Naive B cell (primary cell): Measurements from ENCODE around the gene TRHDE. TPM values are rescaled to one million over a fixed set of nuclear protein-coding genes. Genes with fewer than 3 reads are reported as not detected.
A peak's percentile ranks its signal among the peaks of the same experiment; 100 is the strongest.

Experiments used
- ATAC-seq, 2 donors: fragments of 150-1000 bp; cut with Tn5 transposase; 2 replicates each; pipeline ENCODE4 v1.10.0; 2021; ENCODE audit warnings: low read depth in 2 of 2, mild to moderate bottlenecking in 2 of 2, moderate library complexity in 2 of 2
- DNase-seq: peaks from one replicate; pipeline ENCODE4 v3.0.0; 2022
- H3K27ac Mint-ChIP-seq, 6 donors: one replicate each; pipeline ENCODE4 v1.8.0; 2020 to 2022; ENCODE audit warnings: mild to moderate bottlenecking in 6 of 6, mixed read lengths in 6 of 6, moderate library complexity in 5 of 6, inconsistent platforms in 2 of 6
- H3K27me3 Mint-ChIP-seq, 3 donors: one replicate each; pipeline ENCODE4 v1.8.0; 2021 to 2022; ENCODE audit warnings: mixed read lengths in 3 of 3, mild to moderate bottlenecking in 1 of 3
- H3K36me3 Mint-ChIP-seq, 2 donors: one replicate each; pipeline ENCODE4 v1.8.0; 2020 to 2022; ENCODE audit warnings: mixed read lengths in 2 of 2, inconsistent platforms in 1 of 2, mild to moderate bottlenecking in 1 of 2
- H3K4me1 Mint-ChIP-seq, 3 donors: one replicate each; pipeline ENCODE4 v1.8.0; 2020 to 2022; ENCODE audit warnings: mixed read lengths in 3 of 3, inconsistent platforms in 1 of 3, mild to moderate bottlenecking in 1 of 3, moderate library complexity in 1 of 3
- H3K4me3 Mint-ChIP-seq, 8 donors: one replicate each; pipeline ENCODE4 v1.8.0; 2020 to 2022; ENCODE audit warnings: mild to moderate bottlenecking in 8 of 8, mixed read lengths in 8 of 8, moderate library complexity in 8 of 8, inconsistent platforms in 2 of 8
- H3K9me3 Mint-ChIP-seq, 7 donors: one replicate each; pipeline ENCODE4 v1.8.0; 2020 to 2022; ENCODE audit warnings: mixed read lengths in 7 of 7, mild to moderate bottlenecking in 5 of 7, inconsistent platforms in 2 of 7, moderate library complexity in 1 of 7
- polyA plus RNA-seq, 6 donors: library from polyadenylated mRNA; unstranded; fragments of 300-500 nt; fragmentation: Illumina TruSeq; gene quantifications; one replicate each; pipeline ENCODE4 v1.2.3, GENCODE V29; 2021; ENCODE audit warnings: low read depth in 6 of 6

TRHDE gene
- polyA plus RNA-seq, 6 donors from 2014 or later = not detected

GRCh38 chr12:72296389-72296788 lies 24.2 kb downstream of the TRHDE start:
- no peak for ATAC-seq
- DNase-seq = no peak
- peaks cover 0 to 8% (median 2%) of the 10 kb centered on the region in 7 donors for H3K9me3 Mint-ChIP-seq
- no peaks in the 10 kb centered on the region for H3K36me3 Mint-ChIP-seq
- no peaks in the 10 kb centered on the region for H3K27me3 Mint-ChIP-seq
- H3K4me1 Mint-ChIP-seq = no peaks in the 10 kb centered on the region
- H3K4me3 Mint-ChIP-seq = no peak overlapping the region
- no peak overlapping the region for H3K27ac Mint-ChIP-seq

GRCh38 chr12:72297666-72298065 lies 25.5 kb downstream of the TRHDE start:
- H3K4me1 Mint-ChIP-seq = no peaks in the 10 kb centered on the region
- no peak for ATAC-seq
- no peak overlapping the region for H3K27ac Mint-ChIP-seq
- DNase-seq = no peak
- H3K9me3 Mint-ChIP-seq = peaks cover 0 to 8% (median 2%) of the 10 kb centered on the region in 7 donors
- H3K4me3 Mint-ChIP-seq = no peak overlapping the region
- no peaks in the 10 kb centered on the region for H3K27me3 Mint-ChIP-seq
- no peaks in the 10 kb centered on the region for H3K36me3 Mint-ChIP-seq

- Mint-ChIP-seq H3K27me3 (no peaks in the 10 kb centered on the region), H3K27ac (no peak overlapping the region), H3K36me3 (no peaks in the 10 kb centered on the region), H3K9me3 (peaks cover 0 to 8% (median 2%) of the 10 kb centered on the region in 7 donors), H3K4me1 (no peaks in the 10 kb centered on the region), H3K4me3 (no peak overlapping the region)
- DNase-seq = no peak
- ATAC-seq = no peak
These were observed 28.6 kb downstream of the TRHDE start for GRCh38 chr12:72300728-72301127.

GRCh38 chr12:72304751-72305150 lies 32.6 kb downstream of the TRHDE start:
- no peaks in the 10 kb centered on the region for H3K4me1 Mint-ChIP-seq
- no peak overlapping the region for H3K27ac Mint-ChIP-seq
- no peak for DNase-seq
- no peaks in the 10 kb centered on the region for H3K27me3 Mint-ChIP-seq
- no peak overlapping the region for H3K4me3 Mint-ChIP-seq
- ATAC-seq = no peak
- peaks cover 0 to 4% (median 0%) of the 10 kb centered on the region in 7 donors for H3K9me3 Mint-ChIP-seq
- no peaks in the 10 kb centered on the region for H3K36me3 Mint-ChIP-seq

GRCh38 chr12:72307229-72307628 lies 35.1 kb downstream of the TRHDE start:
- no peak overlapping the region for H3K4me3 Mint-ChIP-seq
- peaks cover 0 to 4% (median 0%) of the 10 kb centered on the region in 7 donors for H3K9me3 Mint-ChIP-seq
- no peak overlapping the region for H3K27ac Mint-ChIP-seq
- no peaks in the 10 kb centered on the region for H3K4me1 Mint-ChIP-seq
- ATAC-seq (no peak), DNase-seq (no peak)
- no peaks in the 10 kb centered on the region for H3K27me3 Mint-ChIP-seq
- H3K36me3 Mint-ChIP-seq = no peaks in the 10 kb centered on the region

- DNase-seq = no peak
These were observed 39.8 kb downstream of the TRHDE start for GRCh38 chr12:72311946-72312345.

GRCh38 chr12:72313806-72314205 lies 41.6 kb downstream of the TRHDE start:
- Mint-ChIP-seq H3K27me3 (no peaks in the 10 kb centered on the region), H3K4me3 (no peak overlapping the region), H3K9me3 (peaks cover 0 to 1% (median 0%) of the 10 kb centered on the region in 7 donors), H3K27ac (no peak overlapping the region), H3K36me3 (no peaks in the 10 kb centered on the region), H3K4me1 (no peaks in the 10 kb centered on the region)
- DNase-seq = no peak
- no peak for ATAC-seq

More at GRCh38 chr12:72311946-72312345, 39.8 kb downstream of the TRHDE start:
- Mint-ChIP-seq H3K36me3 (no peaks in the 10 kb centered on the region), H3K4me1 (no peaks in the 10 kb centered on the region), H3K27ac (no peak overlapping the region), H3K4me3 (no peak overlapping the region), H3K9me3 (no peaks in the 10 kb centered on the region), H3K27me3 (no peaks in the 10 kb centered on the region)
- no peak for ATAC-seq

GRCh38 chr12:72315858-72316257 lies 43.7 kb downstream of the TRHDE start:
- H3K4me3 Mint-ChIP-seq = no peak overlapping the region
- no peaks in the 10 kb centered on the region for H3K36me3 Mint-ChIP-seq
- no peaks in the 10 kb centered on the region for H3K27me3 Mint-ChIP-seq
- peaks cover 0 to 1% (median 0%) of the 10 kb centered on the region in 7 donors for H3K9me3 Mint-ChIP-seq
- DNase-seq (no peak), ATAC-seq (no peak)
- no peak overlapping the region for H3K27ac Mint-ChIP-seq
- no peaks in the 10 kb centered on the region for H3K4me1 Mint-ChIP-seq

- DNase-seq = no peak
- no peak overlapping the region for H3K27ac Mint-ChIP-seq
- H3K36me3 Mint-ChIP-seq = no peaks in the 10 kb centered on the region
- H3K4me3 Mint-ChIP-seq = no peak overlapping the region
- H3K4me1 Mint-ChIP-seq = no peaks in the 10 kb centered on the region
- peaks cover 0 to 1% (median 0%) of the 10 kb centered on the region in 7 donors for H3K9me3 Mint-ChIP-seq
- no peaks in the 10 kb centered on the region for H3K27me3 Mint-ChIP-seq
- no peak for ATAC-seq
These were observed 46.2 kb downstream of the TRHDE start for GRCh38 chr12:72318341-72318740.

GRCh38 chr12:72323881-72324280 lies 51.7 kb downstream of the TRHDE start:
- no peaks in the 10 kb centered on the region for H3K4me1 Mint-ChIP-seq
- DNase-seq (no peak), ATAC-seq (no peak)
- H3K36me3 Mint-ChIP-seq = no peaks in the 10 kb centered on the region
- no peaks in the 10 kb centered on the region for H3K9me3 Mint-ChIP-seq
- H3K27me3 Mint-ChIP-seq = no peaks in the 10 kb centered on the region
- no peak overlapping the region for H3K4me3 Mint-ChIP-seq
- H3K27ac Mint-ChIP-seq = no peak overlapping the region

- no peak for ATAC-seq
- Mint-ChIP-seq H3K4me3 (no peak overlapping the region), H3K27me3 (no peaks in the 10 kb centered on the region), H3K36me3 (no peaks in the 10 kb centered on the region), H3K9me3 (peaks cover 0 to 5% (median 0%) of the 10 kb centered on the region in 7 donors), H3K4me1 (no peaks in the 10 kb centered on the region), H3K27ac (peak overlapping the region in 1 of 6 donors; percentile 27)
- DNase-seq = no peak
These were observed 58.1 kb downstream of the TRHDE start for GRCh38 chr12:72330301-72330700.

GRCh38 chr12:72330784-72331183 lies 58.6 kb downstream of the TRHDE start:
- Mint-ChIP-seq H3K36me3 (no peaks in the 10 kb centered on the region), H3K27me3 (no peaks in the 10 kb centered on the region), H3K4me1 (no peaks in the 10 kb centered on the region), H3K9me3 (peaks cover 0 to 5% (median 0%) of the 10 kb centered on the region in 7 donors), H3K4me3 (no peak overlapping the region), H3K27ac (no peak overlapping the region)
- no peak for DNase-seq
- ATAC-seq = no peak

GRCh38 chr12:72337382-72337781 lies 65.2 kb downstream of the TRHDE start:
- Mint-ChIP-seq H3K27ac (peak overlapping the region in 2 of 6 donors; percentile 31 to 49), H3K9me3 (peaks cover 0 to 2% (median 0%) of the 10 kb centered on the region in 7 donors), H3K36me3 (no peaks in the 10 kb centered on the region), H3K27me3 (no peaks in the 10 kb centered on the region), H3K4me1 (no peaks in the 10 kb centered on the region), H3K4me3 (no peak overlapping the region)
- DNase-seq (no peak), ATAC-seq (no peak)

GRCh38 chr12:72337946-72338345 lies 65.8 kb downstream of the TRHDE start:
- ATAC-seq = no peak
- DNase-seq = no peak
- H3K27ac Mint-ChIP-seq = no peak overlapping the region
- H3K27me3 Mint-ChIP-seq = no peaks in the 10 kb centered on the region
- peaks cover 0 to 2% (median 0%) of the 10 kb centered on the region in 7 donors for H3K9me3 Mint-ChIP-seq
- no peaks in the 10 kb centered on the region for H3K36me3 Mint-ChIP-seq
- no peaks in the 10 kb centered on the region for H3K4me1 Mint-ChIP-seq
- no peak overlapping the region for H3K4me3 Mint-ChIP-seq

GRCh38 chr12:72338437-72338836 lies 66.3 kb downstream of the TRHDE start:
- no peak overlapping the region for H3K27ac Mint-ChIP-seq
- H3K4me3 Mint-ChIP-seq = no peak overlapping the region
- DNase-seq = no peak
- no peaks in the 10 kb centered on the region for H3K36me3 Mint-ChIP-seq
- H3K4me1 Mint-ChIP-seq = no peaks in the 10 kb centered on the region
- ATAC-seq = no peak
- peaks cover 0 to 2% (median 0%) of the 10 kb centered on the region in 7 donors for H3K9me3 Mint-ChIP-seq
- H3K27me3 Mint-ChIP-seq = no peaks in the 10 kb centered on the region
